Measurements from ENCODE around the gene TMEM62.

DNA sequence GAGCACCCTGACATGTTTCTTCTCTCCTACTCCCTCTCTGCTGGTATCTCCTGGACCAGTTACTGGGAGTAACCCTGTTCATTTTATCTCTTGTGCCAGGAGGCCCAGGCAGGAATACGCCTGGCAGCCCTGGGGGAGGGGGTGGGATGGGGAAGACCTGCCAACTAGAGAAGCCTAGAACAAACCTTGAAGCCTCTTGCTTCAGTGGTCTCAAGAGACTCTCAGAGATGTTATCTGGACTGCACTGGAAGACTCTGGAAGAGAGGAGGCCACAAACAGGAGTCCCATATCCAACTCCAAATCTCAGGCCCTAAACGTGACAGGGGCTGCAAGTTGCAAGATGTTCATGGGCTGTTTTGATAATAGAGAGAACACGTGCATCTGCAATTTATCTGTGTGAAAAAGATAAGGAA is 87.6 kb downstream of the TMEM62 start, which contains the start of gene EPB42:
- TF ChIP-seq POLR2AphosphoS5 (IDR thresholded peaks at IDR 0.05; ENCODE audit: borderline replicate concordance, low read depth, low read length) (no peak), EZH2 (IDR thresholded peaks at IDR 0.05) (no peak)
